GM21576 (cell line): ENCODE results near the gene GALNT18.

Source experiments
- ATAC-seq: cut with Tn5 transposase; IDR thresholded peaks from one replicate; pipeline ENCODE4 v1.9.1; 2021; ENCODE audit warnings: mild to moderate bottlenecking, moderate library complexity; ENCODE audit not compliant: unreplicated experiment

GALNT18 gene

GRCh38 chr11:11621573-11622339, at the start of gene GALNT18:
Gene GALNT18, minus strand, starts transcription at chr11:11622005.
- ATAC-seq: peak; percentile 94

- no peak for ATAC-seq
These were observed 48.8 kb upstream of the GALNT18 start for GRCh38 chr11:11670574-11670973.

GRCh38 chr11:11669233-11669846, 47.5 kb upstream of the GALNT18 start:
- no peak for ATAC-seq

- no peak for ATAC-seq
These were observed 47.0 kb upstream of the GALNT18 start for GRCh38 chr11:11668781-11669180.

- ATAC-seq: no peak
These were observed 46.5 kb upstream of the GALNT18 start for GRCh38 chr11:11668274-11668673.

GRCh38 chr11:11667056-11667455, 45.3 kb upstream of the GALNT18 start:
- ATAC-seq: no peak

- no peak for ATAC-seq
These were observed 43.6 kb upstream of the GALNT18 start for GRCh38 chr11:11665407-11665806.

GRCh38 chr11:11663907-11664306, 42.1 kb upstream of the GALNT18 start:
- no peak for ATAC-seq

- ATAC-seq: no peak
These were observed 40.8 kb upstream of the GALNT18 start for GRCh38 chr11:11662578-11662977.

GRCh38 chr11:11661326-11662040, 39.7 kb upstream of the GALNT18 start:
- ATAC-seq: no peak

- ATAC-seq: no peak
These were observed 38.5 kb upstream of the GALNT18 start for GRCh38 chr11:11660363-11660740.

GRCh38 chr11:11659567-11660362, 38.0 kb upstream of the GALNT18 start:
- no peak for ATAC-seq

- no peak for ATAC-seq
These were observed 35.6 kb upstream of the GALNT18 start for GRCh38 chr11:11657218-11657955.

GRCh38 chr11:11641581-11641980, 19.8 kb upstream of the GALNT18 start:
- ATAC-seq: no peak

- no peak for ATAC-seq
These were observed 19.2 kb upstream of the GALNT18 start for GRCh38 chr11:11640996-11641395.

GRCh38 chr11:11640152-11640551, 18.3 kb upstream of the GALNT18 start:
- no peak for ATAC-seq

GRCh38 chr11:11636671-11637070, 14.9 kb upstream of the GALNT18 start:
- ATAC-seq: no peak

GRCh38 chr11:11635443-11635842, 13.6 kb upstream of the GALNT18 start:
- no peak for ATAC-seq

- ATAC-seq: no peak
These were observed 7.6 kb upstream of the GALNT18 start for GRCh38 chr11:11629368-11629767.

- ATAC-seq: no peak
These were observed 6.8 kb upstream of the GALNT18 start for GRCh38 chr11:11628651-11629050.
